HK-2 (cell line): ENCODE data around the gene POLDIP2.

ENCODE experiments used
- DNase-seq: peaks from one replicate; pipeline ENCODE4 v3.0.0-alpha.2; 2018; ENCODE audit not compliant: unreplicated experiment

POLDIP2 gene, protein sequence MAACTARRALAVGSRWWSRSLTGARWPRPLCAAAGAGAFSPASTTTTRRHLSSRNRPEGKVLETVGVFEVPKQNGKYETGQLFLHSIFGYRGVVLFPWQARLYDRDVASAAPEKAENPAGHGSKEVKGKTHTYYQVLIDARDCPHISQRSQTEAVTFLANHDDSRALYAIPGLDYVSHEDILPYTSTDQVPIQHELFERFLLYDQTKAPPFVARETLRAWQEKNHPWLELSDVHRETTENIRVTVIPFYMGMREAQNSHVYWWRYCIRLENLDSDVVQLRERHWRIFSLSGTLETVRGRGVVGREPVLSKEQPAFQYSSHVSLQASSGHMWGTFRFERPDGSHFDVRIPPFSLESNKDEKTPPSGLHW

DNA sequence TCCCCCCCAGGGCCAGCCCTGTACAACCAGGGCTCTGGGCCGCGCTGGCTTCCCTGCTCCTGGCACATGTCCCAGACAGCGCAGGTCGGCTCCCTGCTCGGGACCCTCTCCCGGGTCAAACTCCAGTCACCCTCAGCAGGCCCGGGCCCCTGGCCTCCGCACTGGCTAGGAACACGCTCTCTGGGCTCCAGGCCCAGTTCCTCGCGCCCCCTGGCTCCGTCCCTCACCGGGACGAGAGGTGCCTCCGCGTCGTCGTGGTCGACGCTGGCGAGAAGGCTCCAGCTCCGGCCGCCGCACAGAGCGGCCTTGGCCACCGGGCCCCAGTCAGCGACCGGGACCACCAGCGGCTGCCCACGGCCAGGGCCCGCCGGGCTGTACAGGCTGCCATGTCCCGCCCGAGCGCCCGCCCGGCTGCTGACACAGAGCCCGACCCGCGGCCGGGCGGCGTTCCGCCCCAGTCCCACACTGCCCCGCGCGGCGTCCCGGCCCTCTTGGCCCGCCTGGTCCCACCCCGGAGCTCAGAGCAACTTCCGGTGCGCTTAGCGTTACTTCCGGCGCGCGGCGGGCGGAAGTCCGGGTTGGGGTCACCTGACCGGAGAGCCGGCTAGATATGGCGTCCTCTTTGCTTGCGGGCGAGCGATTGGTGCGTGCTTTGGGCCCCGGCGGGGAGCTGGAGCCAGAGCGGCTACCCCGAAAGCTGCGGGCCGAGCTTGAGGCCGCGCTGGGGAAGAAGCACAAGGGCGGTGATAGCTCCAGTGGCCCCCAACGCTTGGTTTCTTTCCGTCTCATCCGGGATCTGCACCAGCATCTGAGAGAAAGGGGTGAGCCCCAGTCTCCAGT lies at the start of gene POLDIP2:
Gene POLDIP2, minus strand, starts transcription at position 467 of the 840 bp plus-strand sequence. Its CDS starts 79 bp downstream, at position 388.
- DNase-seq: peak; percentile 96

DNA sequence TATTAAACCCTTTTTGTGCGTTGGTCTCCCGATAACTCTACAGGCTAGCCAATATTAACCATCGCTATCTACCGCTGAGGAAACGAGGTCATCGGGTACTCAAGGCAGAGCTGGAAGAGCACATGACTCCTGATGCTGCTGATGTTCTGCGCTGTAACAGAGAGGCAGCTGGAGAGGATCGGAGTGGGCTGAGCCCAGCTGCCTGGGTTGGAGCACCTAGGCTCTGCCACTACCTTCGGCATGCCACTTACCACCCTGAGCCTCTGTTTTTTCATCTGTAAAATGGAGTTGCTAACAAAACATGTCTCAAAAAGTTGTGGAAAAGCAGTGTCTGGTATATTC lies 49.1 kb upstream of the POLDIP2 start:
- DNase-seq: no peak

DNA sequence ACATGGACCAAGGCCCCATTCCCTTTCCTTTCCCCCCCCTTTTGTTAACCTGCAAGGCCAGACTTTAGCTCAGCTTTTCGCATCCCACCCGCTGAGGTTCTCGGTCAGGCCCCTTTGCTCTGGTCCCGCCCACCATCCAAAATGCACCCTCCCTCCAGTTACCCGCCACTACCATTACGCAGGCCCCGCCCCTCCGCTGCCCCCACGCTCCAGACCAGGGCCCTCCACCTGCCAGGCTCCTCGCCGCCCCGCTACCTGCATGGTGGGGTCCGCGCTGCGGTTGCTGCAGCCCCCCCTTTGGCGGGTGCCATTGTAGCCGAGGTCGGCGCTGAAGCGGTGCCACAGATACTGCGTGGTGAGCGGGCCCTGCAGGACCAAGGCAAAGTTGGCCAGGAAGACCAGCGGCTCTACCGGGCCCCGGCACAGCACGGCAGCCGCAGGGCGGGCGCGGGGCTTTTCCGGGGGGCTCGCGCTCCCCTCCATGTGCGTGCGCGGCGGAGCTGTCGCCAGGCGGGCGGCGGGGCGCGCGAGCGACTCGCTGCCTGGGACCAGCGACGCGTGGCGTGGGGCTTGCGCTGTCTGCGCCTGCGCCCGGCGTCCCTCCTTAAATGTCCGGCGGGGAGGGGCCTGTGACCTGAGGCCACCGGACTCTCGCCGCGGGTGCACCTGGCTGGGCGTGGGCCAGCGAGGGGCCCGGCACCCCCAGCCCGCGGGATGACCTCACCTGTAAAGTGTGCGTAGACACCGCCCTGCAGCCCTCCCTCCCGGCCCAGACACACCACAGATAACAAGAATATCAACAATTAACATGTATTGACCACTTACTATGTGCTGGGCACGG lies 48.5 kb upstream of the POLDIP2 start, which contains the start of gene SLC46A1:
Gene SLC46A1, minus strand, starts transcription at position 581 of the 841 bp plus-strand sequence. Its CDS starts 98 bp downstream, at position 483.
- DNase-seq: peak; percentile 57

DNA sequence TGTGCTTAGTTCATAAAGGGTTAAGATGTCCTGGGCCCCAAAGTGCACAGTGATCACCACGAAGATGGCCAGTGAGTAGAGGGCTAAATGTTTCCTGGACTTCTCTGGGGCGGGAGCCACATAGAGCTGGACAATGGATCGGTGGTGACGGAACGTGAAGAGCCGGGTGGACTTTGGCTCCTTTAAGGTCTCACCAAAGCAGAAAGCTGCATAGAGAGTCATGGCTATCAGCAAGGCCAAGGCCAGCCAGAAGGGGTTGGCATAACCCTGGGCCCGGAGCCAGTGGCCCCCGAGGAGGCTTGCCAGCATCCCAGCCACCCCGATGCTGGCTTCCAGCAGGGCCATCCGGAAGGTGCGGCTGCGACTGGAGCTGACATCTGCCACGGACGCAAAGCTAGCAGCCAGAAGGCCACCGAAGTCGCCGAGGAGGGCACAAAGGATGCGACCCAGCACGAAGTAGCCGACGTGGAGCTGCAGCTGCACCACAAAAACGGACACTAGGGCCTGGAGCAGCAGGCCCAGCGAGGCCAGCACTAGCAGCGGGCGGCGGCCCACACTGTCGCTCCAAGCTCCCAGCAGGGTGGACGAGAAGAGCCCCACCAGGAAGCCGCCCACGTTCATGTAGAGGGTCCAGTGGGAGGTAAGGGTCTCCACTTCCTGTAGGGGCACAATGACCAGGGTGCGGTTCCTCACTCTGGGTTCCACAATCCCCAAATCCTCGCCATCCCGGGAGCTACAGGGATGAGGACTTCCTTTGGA lies 47.7 kb upstream of the POLDIP2 start:
- no peak for DNase-seq

DNA sequence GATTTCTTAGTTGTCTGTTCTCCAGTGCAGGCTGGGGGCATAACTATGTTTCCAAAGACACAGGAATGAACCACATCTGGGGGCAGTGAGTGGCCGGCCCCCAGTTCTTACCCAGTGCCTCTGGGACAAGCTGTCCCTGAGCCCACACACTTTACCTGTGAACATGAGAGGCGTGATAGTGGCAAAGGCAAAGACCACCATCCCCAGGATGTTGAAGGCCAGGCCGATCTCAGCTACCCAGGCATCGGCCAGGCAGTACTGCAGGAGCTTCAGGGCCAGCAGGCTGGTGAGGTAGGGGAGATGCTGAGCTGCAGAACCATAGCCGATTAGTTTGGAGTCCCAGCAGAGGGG lies 47.1 kb upstream of the POLDIP2 start:
- DNase-seq: no peak

DNA sequence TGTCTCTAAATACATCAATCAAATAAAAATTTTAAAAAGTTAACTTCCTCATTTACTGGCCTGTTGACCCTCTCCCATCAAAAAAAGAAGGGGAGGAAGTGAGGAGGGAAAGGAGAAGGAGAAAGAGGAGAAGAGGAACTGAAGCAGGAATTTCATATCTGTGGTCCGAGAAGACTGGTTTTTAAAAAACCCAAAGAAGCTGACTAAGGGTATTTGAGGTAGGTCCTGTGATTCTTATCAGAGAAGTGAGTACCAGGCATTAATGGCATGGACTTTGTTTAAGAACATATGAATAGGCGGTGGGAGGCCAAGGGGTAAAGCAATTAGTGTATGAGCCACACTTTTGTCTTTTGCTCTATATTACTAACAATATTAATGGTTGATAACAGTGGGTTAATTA lies 46.7 kb upstream of the POLDIP2 start:
- DNase-seq: no peak

DNA sequence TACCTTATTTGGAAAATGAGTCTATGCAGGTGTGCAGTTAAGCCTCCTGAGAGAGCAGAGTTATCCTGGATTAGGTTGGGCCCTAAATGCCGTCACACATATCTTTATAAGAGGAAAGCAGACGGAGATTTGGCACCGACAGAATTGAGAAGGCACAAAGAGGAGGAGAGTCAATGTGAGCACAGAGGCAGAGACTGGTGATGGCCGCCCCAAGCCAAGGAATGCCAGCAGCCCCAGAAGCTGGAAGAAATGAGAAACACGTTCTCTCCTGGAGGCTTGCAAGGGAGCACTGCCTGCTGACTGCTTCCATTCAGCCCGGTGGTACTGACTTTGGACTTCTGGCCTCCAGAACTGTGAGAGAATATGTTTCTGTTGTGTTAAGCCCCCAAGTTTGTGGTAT lies 45.5 kb upstream of the POLDIP2 start:
- no peak for DNase-seq

DNA sequence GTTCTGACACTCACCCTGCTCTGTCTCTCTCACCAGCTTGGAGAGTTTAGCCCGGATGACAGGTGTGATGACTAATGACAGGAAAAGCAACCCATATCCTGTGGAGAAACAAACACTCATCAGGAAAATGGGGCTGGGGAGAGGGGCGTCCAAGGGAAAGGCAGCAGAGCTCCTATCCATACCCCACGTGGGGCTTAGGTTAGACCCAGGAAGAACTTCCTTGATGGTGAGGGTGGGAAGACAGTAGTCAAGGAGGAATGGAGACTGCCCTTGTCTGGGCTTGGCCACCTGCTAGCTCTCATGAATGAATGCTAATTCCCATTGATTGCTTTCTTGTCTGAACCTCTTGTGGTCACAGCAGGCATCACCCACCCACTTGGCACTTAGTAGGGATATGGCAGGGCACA lies 44.9 kb upstream of the POLDIP2 start:
- DNase-seq: no peak

DNA sequence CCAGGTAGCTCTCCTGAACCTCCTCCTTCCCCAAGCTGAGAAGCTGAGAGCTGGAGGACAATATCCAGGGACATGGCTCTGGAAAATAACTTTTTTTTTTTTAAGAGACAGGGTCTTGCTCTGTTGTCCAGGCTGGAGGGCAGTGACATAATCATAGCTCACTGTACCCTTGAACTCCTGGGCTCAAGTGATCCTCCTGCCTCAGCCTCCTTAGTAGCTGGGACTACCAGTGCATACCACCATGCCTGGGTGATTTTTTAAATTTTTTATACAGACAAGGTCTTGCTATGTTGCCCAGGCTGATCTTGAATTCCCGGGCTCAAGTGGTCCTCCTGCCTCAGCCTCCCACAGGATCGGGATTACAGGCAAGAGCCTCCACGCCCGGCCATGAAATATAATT lies 42.5 kb upstream of the POLDIP2 start:
- DNase-seq: no peak

DNA sequence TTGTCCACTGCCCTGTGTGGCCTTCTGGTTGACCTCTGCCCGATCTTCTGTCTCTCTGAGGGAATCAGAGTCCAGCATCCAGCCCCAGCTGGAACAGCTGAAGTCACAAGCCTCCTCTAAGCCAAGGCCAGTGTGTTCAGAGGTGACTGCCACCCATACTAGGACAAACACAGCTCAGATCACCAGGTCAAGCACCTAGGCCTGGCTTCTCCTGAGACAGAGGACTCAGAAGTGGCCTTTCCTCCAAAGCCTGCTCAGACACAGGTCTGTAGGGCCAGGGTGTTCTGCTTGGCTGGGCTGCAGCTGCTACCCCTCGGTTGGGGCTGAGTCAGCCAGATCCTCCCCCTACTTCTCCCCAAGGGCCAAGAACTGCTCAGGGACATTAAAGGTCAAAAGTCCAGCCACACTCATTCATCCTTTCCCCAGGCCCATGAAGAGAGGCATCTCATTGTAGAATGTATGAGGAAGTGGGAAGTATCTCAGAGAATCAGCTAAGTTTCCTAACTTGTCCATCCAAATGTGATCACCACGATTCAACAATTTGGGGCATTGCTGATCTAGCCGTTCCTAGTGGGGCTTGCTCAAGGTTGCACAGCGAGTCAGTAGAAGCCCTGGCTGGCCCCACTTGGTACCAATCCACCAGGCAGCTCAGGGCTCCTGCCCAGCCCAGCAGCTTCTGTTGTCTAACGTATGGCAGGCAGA lies 41.1 kb upstream of the POLDIP2 start:
- DNase-seq: peak; percentile 59

DNA sequence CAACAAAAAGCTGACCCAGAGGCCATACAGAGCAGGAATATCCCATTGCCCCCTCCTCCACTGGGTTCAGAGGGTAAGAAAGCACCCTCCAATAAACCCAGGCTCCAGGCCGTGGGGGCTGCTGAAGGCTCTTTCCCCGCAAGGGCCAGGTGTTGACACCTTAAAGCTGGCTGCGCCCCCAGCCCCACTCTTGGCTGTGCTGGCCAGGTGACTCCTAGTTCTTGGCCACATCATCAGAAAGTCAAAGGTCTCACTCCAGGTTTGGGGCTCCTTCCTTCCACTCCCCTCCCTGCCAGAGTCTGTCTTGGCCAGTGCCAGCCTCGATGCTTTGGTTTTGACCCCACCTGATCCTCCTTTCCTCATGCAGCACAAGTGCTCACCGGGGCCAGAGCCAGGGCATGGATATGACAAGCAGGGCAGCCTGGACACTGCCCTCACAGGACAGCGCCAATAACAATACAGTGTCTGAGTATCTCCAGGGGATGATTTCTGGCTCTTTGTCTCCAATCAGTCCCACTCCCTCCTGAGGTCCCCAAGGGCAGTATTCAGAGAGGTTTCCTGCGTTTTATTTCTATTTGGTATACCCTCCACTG lies 40.5 kb upstream of the POLDIP2 start:
- no peak for DNase-seq

DNA sequence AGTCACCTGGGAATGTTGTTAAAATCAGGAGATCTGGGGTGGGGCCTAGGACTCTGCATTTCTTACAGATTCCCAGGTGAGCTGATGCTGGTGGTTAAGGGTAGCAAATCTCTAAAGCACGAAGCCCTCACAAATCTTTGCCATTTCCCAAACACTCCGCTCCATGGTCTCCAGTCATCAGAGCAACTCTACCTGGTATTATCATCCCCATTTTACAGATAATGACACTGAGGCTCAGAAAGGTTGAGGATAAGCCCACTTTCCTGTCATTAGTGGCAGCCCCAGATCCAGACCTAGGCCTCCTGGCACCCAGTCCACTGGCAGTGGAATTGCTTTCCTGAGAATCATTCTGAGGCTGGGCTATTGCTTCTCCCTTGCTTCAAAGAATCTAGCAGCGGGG lies 39.9 kb upstream of the POLDIP2 start:
- no peak for DNase-seq

DNA sequence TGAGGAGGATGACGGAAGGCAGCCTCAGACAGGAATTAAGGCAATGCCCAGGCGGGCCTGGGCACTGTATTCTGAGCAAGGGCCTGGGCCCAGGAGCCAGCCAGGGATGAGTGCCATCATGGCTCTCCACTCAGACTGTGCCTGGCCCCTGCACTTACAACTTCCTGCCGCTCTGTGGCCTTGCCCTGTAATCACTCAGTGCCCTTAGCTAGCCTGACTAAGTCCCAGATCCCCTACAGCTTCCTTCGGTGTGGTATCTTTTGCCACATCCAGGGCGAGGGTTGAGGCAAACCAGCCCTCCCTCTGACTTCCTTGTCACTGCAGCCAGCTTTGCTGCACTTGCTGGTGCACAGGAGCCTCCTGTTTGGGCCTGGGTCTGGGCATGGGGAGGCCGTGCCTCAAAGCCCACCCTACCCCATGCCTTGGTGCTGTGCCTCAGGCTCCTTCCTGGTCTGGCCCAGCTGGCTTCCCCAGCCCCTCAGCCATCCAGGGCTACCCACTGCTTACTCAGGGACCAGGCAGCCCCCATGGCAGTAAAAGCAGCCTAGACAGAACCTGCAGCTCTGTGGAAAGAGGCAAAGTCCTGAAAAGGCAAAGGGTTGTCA lies 39.4 kb upstream of the POLDIP2 start:
- no peak for DNase-seq

DNA sequence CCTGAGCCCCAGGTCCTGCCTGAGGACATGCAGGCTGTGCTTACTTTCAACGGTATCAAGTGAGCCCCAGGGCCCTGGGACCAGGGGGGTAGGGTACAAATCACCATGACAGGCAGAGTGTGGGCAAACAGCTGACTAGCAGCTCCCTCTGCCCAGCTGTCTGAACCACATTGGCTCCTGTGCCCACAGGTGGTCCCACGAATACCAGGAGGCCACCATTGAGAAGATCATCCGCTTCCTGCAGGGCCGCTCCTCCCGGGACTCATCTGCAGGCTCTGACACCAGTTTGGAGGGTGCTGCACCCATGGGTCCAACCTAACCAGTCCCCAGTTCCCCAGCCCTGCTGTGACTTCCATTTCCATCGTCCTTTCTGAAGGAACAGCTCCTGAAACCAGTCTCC lies 38.6 kb upstream of the POLDIP2 start:
- DNase-seq: no peak

DNA sequence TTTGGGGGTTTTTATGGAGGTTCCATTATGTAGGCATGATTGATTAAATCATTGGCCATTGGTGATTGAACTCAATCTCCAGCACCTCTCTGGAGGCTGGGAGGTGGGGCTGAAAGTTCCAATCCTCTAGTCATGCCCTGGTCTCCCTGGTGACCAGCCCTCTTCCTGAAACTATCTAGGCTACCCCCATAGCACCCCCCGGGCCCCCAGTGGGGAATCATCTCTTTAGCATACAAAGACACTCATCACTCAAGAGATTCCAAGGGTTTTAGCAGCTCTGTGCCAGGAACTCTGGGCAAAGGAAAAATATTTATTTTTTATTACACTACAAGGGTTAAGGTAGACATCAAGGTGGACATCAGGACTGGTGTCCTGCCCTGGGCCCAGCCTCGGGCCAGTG lies 38.1 kb upstream of the POLDIP2 start:
- no peak for DNase-seq

DNA sequence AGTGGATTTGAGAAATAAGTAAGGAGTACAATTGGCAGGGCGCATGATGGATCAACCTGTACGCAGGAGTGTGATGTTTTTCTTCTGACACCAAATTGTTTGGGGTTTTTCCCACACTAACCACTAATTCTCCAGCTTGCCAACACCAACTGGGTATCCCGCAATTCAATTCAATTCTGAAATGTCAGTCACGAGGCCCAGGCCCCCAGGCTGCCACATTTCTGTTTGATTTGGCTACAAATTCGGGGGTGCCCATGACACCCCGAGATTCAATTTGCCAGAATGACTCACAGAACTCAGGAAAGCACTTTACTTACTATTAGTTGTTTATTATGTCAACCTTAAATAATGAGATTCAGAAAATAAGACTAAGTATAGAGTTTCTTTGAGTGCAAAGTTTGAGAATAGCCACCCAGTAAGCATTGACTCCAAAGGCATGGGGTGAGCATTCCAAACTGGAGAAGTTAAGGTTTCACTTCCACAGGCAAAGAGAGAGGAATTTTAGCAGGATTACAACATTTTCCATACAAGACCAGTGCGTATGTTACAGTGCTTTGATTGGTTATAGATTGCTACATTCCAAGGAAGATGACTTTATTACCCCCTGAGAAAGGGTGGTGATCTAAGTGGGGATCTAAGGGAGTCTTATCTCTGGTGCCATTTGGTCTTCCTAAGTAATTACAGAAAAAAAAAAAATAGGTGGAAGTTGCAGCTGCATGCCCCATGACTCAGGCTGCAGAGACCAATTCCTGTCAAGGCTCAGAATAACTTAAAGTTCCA lies 37.2 kb upstream of the POLDIP2 start:
- DNase-seq: no peak

DNA sequence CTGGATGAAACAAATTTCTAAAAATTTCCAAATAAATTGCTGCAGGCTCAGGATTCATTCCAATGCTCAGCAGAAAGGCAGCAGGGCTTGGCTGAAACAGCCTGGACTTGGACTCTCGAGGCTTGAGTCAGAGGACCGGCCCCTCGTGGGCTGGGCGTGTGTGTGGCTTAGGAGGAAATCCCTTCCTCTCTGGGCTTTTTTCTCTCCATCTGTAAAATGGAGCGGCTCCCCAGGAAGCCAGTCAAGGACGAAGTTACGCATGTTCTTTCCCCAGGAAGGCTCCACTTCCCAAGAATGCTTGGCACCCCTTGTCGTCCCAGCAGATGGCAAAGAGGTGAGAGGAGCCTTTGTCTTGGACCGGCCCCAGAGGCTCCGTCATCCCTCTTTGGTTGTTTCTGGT lies 35.2 kb upstream of the POLDIP2 start:
- no peak for DNase-seq

DNA sequence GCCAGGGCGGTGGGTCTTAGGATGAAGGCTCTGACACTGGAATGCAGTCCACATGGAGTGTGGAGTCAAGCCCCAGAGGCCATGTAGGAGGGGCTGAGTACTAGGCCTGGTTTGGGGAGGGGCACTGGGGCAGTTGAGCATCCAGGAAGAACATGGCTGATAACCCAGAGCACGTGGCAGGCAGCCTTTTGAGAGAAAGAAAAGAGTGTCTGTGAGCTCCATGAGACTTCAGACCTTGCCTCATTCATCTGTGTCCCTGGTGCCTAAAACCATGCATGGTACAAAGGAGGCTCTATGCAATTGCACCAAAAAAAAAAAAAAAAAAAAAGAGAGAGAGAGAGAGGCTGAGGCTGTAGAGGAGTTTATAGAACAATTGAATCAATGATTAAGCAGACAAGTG lies 34.1 kb upstream of the POLDIP2 start:
- no peak for DNase-seq

DNA sequence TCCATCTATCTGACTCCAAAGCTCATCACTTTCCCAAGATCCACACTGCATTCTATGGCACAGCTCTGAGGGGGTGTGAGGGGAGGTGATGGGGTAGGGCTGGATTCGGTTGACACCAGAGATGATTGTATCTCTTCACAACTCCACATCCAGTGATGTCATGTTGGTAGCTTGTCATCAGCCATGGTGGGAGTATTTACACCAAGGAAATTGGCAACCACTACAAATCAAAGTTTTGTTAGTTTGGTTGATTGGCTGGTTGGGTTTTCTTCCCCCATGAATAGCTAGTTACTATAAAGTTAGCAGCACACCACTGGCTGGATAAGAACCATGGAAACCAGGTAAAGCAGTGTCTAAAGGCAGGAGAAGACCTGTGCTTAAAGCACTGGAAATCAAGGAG lies 33.7 kb upstream of the POLDIP2 start:
- no peak for DNase-seq
